A673 (cell line): ENCODE results near the gene SERTM2.

ENCODE experiments used
- EZH2 ChIP-seq: fragments of 200-600 bp; sonication (generic); IDR thresholded peaks from 2 replicates; pipeline ENCODE4 v1.6.1; 2017; ENCODE audit warnings: borderline replicate concordance, low read depth, mild to moderate bottlenecking, mixed read lengths, antibody characterized with exemption, low read length; ENCODE audit not compliant: poor library complexity, severe bottlenecking
- TF ChIP-seq, protein P1 (sequence below): fragments of 300-800, 200-600 bp; sonication (generic); conservative IDR thresholded peaks from 2 replicates; pipeline ENCODE4 v1.5.1; 2017; ENCODE audit warnings: low read depth, mild to moderate bottlenecking, antibody characterized with exemption, low read length, moderate library complexity, mixed read lengths

DNA sequence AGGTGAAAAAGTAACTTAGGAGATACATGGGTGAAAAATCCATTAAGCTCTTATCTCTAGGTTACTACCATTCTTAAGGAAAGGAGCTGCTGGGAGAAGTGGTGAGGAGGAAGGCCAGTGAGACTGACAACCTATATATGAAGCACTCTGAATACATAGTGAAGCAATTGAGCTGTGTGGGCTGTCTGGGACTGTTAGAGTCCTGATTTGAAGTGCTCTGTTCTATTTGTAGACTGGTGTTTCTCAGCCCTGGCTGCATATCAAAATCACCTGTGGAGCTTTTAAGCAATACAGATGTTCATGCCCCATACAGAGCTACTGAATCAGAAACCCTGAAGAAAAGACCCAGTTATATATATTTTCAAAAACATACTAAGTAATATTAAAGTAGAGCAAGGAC is 3.9 kb downstream of the SERTM2 start:
- TF ChIP-seq, protein P1, sequence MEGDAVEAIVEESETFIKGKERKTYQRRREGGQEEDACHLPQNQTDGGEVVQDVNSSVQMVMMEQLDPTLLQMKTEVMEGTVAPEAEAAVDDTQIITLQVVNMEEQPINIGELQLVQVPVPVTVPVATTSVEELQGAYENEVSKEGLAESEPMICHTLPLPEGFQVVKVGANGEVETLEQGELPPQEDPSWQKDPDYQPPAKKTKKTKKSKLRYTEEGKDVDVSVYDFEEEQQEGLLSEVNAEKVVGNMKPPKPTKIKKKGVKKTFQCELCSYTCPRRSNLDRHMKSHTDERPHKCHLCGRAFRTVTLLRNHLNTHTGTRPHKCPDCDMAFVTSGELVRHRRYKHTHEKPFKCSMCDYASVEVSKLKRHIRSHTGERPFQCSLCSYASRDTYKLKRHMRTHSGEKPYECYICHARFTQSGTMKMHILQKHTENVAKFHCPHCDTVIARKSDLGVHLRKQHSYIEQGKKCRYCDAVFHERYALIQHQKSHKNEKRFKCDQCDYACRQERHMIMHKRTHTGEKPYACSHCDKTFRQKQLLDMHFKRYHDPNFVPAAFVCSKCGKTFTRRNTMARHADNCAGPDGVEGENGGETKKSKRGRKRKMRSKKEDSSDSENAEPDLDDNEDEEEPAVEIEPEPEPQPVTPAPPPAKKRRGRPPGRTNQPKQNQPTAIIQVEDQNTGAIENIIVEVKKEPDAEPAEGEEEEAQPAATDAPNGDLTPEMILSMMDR: no peak
- no peak for TF ChIP-seq EZH2
